GM12872 (cell line): ENCODE data around the gene RNF186.

ENCODE experiments used
- CTCF ChIP-seq: IDR thresholded peaks from 3 replicates; pipeline ENCODE4 v1.5.1; 2011; ENCODE audit warnings: low read depth, mild to moderate bottlenecking, low read length, moderate library complexity; ENCODE audit not compliant: insufficient read depth

Gene RNF186

GRCh38 chr1:19840228-19840627 is 25.1 kb upstream of the RNF186 start:
- no peak for TF ChIP-seq CTCF

GRCh38 chr1:19837866-19838265 is 22.8 kb upstream of the RNF186 start:
- TF ChIP-seq CTCF, result no peak

GRCh38 chr1:19835578-19835977 is 20.5 kb upstream of the RNF186 start:
- TF ChIP-seq CTCF, result no peak

GRCh38 chr1:19831441-19831840 is 16.4 kb upstream of the RNF186 start:
- no peak for TF ChIP-seq CTCF

- TF ChIP-seq CTCF, result no peak
These were observed 13.5 kb upstream of the RNF186 start for GRCh38 chr1:19828546-19828945.

GRCh38 chr1:19825298-19825697 is 10.2 kb upstream of the RNF186 start:
- TF ChIP-seq CTCF, result no peak

- TF ChIP-seq CTCF, result no peak
These were observed 9.5 kb upstream of the RNF186 start for GRCh38 chr1:19824541-19824940.

GRCh38 chr1:19824036-19824435 is 9.0 kb upstream of the RNF186 start:
- TF ChIP-seq CTCF, result no peak
